Mononuclear cell (primary cell): ENCODE results near the gene ENTHD1. TPM values are rescaled to one million over a fixed set of nuclear protein-coding genes. Genes with fewer than 3 reads are reported as not detected.

Experiments
- H3K27me3 ChIP-seq: 2 replicates; pipeline ENCODE4 v1.6.0; 2011; ENCODE audit warnings: low read length, control low read depth; ENCODE audit not compliant: insufficient read depth
- H3K4me1 ChIP-seq: 2 replicates; pipeline ENCODE4 v1.5.1; 2011; ENCODE audit warnings: mild to moderate bottlenecking, low read length, control low read depth; ENCODE audit not compliant: insufficient read depth
- H3K4me3 ChIP-seq: 2 replicates; pipeline ENCODE4 v1.5.1; 2011; ENCODE audit warnings: mild to moderate bottlenecking, low read length, moderate library complexity
- H3K9me3 ChIP-seq: 2 replicates; pipeline ENCODE4 v1.5.1; 2011; ENCODE audit warnings: low read depth, mild to moderate bottlenecking, control low read depth, low read length
- total RNA-seq: library from RNA; depleted of rRNA; stranded (reverse); fragments of >200 nt; gene quantifications from one replicate; pipeline ENCODE4 v1.2.3, GENCODE V29; 2012

Gene ENTHD1
- total RNA-seq, 1 donor: 0.10 TPM

DNA sequence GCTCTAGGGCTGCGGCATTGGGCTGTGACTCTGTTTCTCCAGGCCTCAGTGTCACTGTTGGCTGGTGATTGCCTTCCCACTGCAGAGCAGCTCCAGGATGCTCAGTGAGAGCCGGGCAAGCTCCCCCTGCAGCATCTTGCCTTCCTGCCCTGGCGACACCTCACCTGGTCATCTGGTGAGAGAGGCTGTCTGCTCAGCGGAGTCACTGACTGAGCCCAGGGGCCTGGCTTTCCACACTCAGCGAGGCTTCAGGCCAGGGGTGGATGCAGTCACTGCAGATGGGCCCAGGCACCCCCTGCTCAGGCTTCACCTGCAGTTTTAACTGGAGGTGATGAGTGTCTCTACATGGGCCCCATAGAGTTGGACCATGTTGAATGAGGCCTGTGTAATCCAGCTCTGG, 186.2 kb downstream of the ENTHD1 start:
- Histone ChIP-seq H3K27me3 (no peaks in the 10 kb centered on the region), H3K4me3 (no peak overlapping the region), H3K9me3 (no peaks in the 10 kb centered on the region), H3K4me1 (no peaks in the 10 kb centered on the region)

- H3K9me3 ChIP-seq: no peaks in the 10 kb centered on the region
- no peaks in the 10 kb centered on the region for H3K4me1 ChIP-seq
- H3K27me3 ChIP-seq: no peaks in the 10 kb centered on the region
- no peak overlapping the region for H3K4me3 ChIP-seq
Observed at GRCh38 chr22:39706376-39707140, 187.0 kb downstream of the ENTHD1 start.

- no peaks in the 10 kb centered on the region for H3K9me3 ChIP-seq
- H3K4me3 ChIP-seq: no peak overlapping the region
- no peaks in the 10 kb centered on the region for H3K27me3 ChIP-seq
- no peaks in the 10 kb centered on the region for H3K4me1 ChIP-seq
Observed at GRCh38 chr22:39705386-39705785, 188.2 kb downstream of the ENTHD1 start.

DNA sequence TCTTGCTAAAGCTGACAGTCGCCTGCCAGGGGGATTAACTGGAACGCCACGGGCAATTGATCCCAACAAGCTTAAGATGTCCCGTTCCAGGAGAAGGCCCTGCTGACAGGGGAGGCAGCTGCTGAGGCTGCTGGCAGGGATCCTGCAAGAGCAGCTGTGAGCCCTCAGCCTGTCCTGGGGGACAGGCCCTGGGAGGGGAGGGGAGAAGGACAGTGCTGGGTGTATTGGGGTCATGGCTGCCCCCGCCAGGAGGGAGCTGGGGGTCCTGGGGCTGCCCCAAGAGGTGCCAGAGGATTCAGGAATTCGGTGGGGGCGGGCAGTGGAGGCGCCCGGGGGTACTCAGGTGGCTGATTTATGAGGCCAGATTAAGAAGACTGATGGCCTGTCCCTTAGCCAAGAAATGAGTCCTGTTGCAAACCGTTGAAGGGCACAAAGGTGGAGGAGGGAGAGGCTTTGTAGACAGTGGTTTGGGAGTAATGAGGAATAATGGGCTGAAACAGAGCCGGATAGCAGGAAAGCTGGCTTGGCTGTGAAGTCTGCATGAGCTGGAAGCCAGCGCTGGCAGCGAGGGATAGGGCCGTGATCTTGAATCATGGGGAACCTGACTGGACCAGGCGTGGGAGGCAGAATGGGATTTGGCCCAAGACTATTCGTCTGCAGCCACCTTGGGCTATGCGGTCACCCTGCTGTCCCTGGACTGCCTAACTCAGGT, 189.5 kb downstream of the ENTHD1 start:
- Histone ChIP-seq H3K27me3 (no peaks in the 10 kb centered on the region), H3K9me3 (no peaks in the 10 kb centered on the region), H3K4me3 (no peak overlapping the region), H3K4me1 (no peaks in the 10 kb centered on the region)

DNA sequence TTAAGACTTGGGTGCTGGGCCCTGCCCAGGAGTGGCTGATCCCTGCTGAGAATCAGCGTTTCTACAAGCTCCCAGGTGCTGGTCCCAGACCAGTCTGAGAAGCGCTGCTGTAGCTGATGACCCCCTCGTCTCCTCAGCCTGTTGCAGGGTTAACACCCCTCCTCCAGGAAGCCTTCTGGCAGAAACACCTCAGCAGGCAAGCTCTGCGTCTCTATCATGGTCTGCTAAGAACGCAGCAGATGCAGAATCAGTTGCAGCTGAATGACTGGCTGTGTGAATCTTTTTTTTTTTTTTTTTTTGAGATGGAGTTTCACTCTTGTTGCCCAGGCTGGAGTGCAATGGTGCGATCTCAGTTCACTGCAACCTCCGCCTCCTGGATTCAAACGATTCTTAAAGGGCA, 190.5 kb downstream of the ENTHD1 start:
- no peaks in the 10 kb centered on the region for H3K4me1 ChIP-seq
- H3K9me3 ChIP-seq: no peaks in the 10 kb centered on the region

DNA sequence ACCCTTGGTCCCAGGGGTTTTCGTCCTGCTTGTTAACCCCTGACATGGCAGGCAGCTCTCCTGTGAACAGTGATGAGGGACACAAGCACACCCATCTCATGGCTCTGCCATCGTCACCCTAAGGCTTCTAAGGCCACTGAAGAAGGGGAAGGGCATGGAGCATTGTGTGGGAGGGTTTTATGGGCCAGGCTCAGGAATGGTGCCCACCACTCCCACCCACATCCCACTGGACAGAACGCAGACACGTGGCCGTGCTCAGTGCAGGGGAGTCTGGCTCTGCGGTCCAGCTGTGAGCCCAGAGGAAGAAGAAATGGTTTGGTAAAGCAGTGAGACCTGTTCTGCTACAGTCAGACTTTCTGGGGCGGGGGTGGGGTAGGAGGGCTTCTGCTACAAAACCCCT, 193.0 kb downstream of the ENTHD1 start:
- no peaks in the 10 kb centered on the region for H3K9me3 ChIP-seq
- no peaks in the 10 kb centered on the region for H3K4me1 ChIP-seq
- no peak overlapping the region for H3K4me3 ChIP-seq
- H3K27me3 ChIP-seq: no peaks in the 10 kb centered on the region

More for the DNA sequence above, 190.5 kb downstream of the ENTHD1 start:
- no peaks in the 10 kb centered on the region for H3K27me3 ChIP-seq
- H3K4me3 ChIP-seq: no peak overlapping the region

GRCh38 chr22:39699631-39700360, 193.8 kb downstream of the ENTHD1 start:
- Histone ChIP-seq H3K9me3 (no peaks in the 10 kb centered on the region), H3K27me3 (no peaks in the 10 kb centered on the region), H3K4me3 (no peak overlapping the region), H3K4me1 (no peaks in the 10 kb centered on the region)

GRCh38 chr22:39697790-39698430, 195.7 kb downstream of the ENTHD1 start:
- no peaks in the 10 kb centered on the region for H3K9me3 ChIP-seq
- no peaks in the 10 kb centered on the region for H3K27me3 ChIP-seq
- no peak overlapping the region for H3K4me3 ChIP-seq
- no peaks in the 10 kb centered on the region for H3K4me1 ChIP-seq

GRCh38 chr22:39693943-39694500, 199.5 kb downstream of the ENTHD1 start:
- Histone ChIP-seq H3K27me3 (peaks cover 5% of the 10 kb centered on the region), H3K9me3 (no peaks in the 10 kb centered on the region), H3K4me3 (no peak overlapping the region), H3K4me1 (no peaks in the 10 kb centered on the region)

Other genes starting within 250 kb of the ENTHD1 start
- gene GRAP2, start 7.3 kb upstream of the ENTHD1 start, total RNA-seq: 94.1 TPM
- 7.9 TPM for gene TMA7B, start 66.6 kb upstream of the ENTHD1 start, total RNA-seq
- gene FAM83F, start 101.2 kb upstream of the ENTHD1 start, total RNA-seq: 2.7 TPM